Measurements from ENCODE around the gene SMIM24. TPM values are rescaled to one million over a fixed set of nuclear protein-coding genes. Genes with fewer than 3 reads are reported as not detected.

Gene SMIM24
- total and polyA plus RNA-seq, 2 donors (not counting 1 experiment from before 2014, with no cell fraction given), result not detected

DNA sequence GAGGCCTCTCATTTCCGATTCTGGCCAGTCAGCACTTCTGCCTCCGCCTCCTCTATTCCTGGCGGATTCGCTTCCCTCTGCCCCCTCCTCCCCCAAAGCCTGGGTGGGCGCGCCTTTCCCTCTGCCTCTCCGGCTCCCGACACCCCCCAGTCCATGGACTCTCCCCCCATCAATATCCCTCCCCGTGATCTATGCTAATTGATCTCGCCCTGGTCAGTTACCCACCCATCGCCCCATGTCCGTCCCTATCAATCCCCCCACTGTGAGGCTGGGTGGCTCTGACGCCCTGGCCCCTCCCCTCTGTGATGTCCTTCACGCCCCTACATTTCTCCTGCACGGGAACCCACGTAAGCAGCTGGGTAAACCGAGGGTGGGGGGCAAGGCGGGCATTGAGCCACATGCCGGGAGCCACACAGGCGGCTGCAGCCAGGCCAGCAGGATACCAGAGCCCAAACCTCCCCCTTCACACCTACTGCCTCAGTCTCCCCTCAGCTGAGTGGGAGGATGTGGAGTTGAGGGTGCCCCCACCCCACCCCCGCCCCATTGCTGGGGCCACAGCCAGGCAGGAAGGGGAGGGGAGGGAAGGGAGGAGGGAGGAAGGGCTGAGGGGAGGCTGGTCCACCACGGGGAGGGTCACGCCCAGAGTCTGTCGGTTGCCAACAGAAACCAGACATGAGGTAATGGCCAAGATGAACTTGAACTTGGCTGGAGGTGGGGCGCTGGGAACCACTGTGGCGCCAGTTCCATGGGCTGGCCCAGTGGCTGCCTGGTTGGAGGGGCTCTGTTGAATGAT, 21.0 kb downstream of the SMIM24 start:
- Histone ChIP-seq H3K36me3 (replicated peaks in 1 of 2; ENCODE audit: control extremely low read depth in 1 of 2, control insufficient read depth in 1 of 2, extremely low read depth in 1 of 2, insufficient read depth in 2 of 2, low read length in 1 of 2) (peaks cover 0 to 2% of the 10 kb centered on the region in 2 experiments), H3K79me2 (ENCODE audit: control insufficient read depth, insufficient read depth, low read length) (no peaks in the 10 kb centered on the region), H3K9ac (ENCODE audit: low read length) (no peak overlapping the region), H3K4me1 (ENCODE audit: control insufficient read depth in 2 of 2, insufficient read depth in 2 of 2, low read length in 2 of 2) (no peaks in the 10 kb centered on the region), H3K27me3 (replicated peaks in 1 of 4; ENCODE audit: control extremely low read depth in 1 of 4, control insufficient read depth in 3 of 4, insufficient read depth in 4 of 4, low read length in 3 of 4) (no peaks in the 10 kb centered on the region), H2AFZ (ENCODE audit: insufficient read depth, low read depth, low read length, poor library complexity, severe bottlenecking) (no peak overlapping the region), H3K4me3 (ENCODE audit: control extremely low read depth in 1 of 5, extremely low read depth in 1 of 5, insufficient read depth in 1 of 5, low read depth in 2 of 5, low read length in 4 of 5) (no peak overlapping the region), H4K20me1 (ENCODE audit: control insufficient read depth, insufficient read depth, low read length, poor library complexity, severe bottlenecking) (no peaks in the 10 kb centered on the region), H3K9me3 (ENCODE audit: control extremely low read depth in 1 of 3, control insufficient read depth in 2 of 3, insufficient read depth in 1 of 3, low read length in 2 of 3) (no peaks in the 10 kb centered on the region), H3K4me2 (replicated peaks; ENCODE audit: low read depth, low read length, poor library complexity, severe bottlenecking) (no peak overlapping the region), H3K27ac (ENCODE audit: low read length in 2 of 2) (no peak overlapping the region)
- ATAC-seq (ENCODE audit: low read depth), result no peak
- DNase-seq, result no peak
- no peaks in the 10 kb centered on the region for H3K9me3 Mint-ChIP-seq (ENCODE audit: insufficient read depth)
- ChIA-PET POLR2A (no interaction called here), CTCF (no interaction called here)
- WGBS (ENCODE audit: insufficient coverage), result 85% methylated on average over 17 of the region's 26 CpGs
- no peaks in the 10 kb centered on the region for H3K27me3 Mint-ChIP-seq
- no peak overlapping the region for H3K27ac Mint-ChIP-seq
- intact Hi-C loops (cut with micrococcal nuclease), result no loop called here
- TF ChIP-seq EZH2 (IDR thresholded peaks at IDR 0.05; ENCODE audit: borderline replicate concordance, insufficient read depth, low read depth, low read length, poor library complexity, severe bottlenecking), result no peak
- TF ChIP-seq, protein P1, sequence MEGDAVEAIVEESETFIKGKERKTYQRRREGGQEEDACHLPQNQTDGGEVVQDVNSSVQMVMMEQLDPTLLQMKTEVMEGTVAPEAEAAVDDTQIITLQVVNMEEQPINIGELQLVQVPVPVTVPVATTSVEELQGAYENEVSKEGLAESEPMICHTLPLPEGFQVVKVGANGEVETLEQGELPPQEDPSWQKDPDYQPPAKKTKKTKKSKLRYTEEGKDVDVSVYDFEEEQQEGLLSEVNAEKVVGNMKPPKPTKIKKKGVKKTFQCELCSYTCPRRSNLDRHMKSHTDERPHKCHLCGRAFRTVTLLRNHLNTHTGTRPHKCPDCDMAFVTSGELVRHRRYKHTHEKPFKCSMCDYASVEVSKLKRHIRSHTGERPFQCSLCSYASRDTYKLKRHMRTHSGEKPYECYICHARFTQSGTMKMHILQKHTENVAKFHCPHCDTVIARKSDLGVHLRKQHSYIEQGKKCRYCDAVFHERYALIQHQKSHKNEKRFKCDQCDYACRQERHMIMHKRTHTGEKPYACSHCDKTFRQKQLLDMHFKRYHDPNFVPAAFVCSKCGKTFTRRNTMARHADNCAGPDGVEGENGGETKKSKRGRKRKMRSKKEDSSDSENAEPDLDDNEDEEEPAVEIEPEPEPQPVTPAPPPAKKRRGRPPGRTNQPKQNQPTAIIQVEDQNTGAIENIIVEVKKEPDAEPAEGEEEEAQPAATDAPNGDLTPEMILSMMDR (IDR thresholded peaks at IDR 0.05), result no peak
- no peaks in the 10 kb centered on the region for H3K4me1 Mint-ChIP-seq
- no peak overlapping the region for H3K4me3 Mint-ChIP-seq

DNA sequence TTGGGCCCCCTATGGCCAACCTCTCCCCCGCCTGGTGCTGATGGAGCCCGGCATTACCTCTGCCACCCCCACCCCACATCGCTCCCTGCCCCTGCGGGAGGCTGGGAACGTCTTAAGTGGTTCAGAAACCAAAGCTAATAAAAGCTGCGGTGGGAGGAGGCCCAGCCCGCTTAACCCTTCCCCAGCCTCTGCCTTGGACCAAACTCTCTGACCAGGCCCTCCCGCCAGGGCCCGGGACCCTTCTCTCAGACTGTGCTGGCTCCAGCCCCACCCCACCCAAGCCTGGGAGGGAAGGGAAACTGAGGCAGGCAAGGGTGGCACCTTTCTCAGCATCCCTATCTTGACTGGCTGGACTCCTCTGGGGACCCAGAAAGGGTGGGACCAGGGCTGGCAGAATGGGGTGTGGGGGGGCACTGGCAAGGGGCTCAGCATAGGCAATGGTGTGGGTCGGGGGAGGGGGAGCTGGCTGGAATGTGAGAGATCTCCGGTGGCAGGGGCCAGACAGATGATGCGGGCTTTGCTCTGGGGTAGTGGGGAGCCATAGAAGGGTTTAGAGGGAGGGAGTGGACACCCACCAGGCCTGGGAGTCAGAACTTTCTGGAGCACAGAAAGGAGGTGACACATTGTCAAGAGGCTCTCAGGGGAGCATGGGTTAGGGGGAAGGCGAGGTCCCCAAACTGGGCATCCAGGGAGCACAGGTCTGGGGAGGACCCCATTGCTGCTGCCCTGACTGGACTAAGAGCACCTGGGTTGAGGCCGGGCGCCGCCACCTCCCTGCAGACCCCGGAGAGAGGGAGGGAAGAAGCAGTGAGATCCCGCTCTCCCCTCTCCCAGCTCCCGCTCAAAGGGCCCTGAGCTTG, 21.9 kb downstream of the SMIM24 start:
- Histone ChIP-seq H3K4me1 (ENCODE audit: control insufficient read depth in 2 of 2, insufficient read depth in 2 of 2, low read length in 2 of 2) (no peaks in the 10 kb centered on the region), H2AFZ (ENCODE audit: insufficient read depth, low read depth, low read length, poor library complexity, severe bottlenecking) (no peak overlapping the region), H3K4me3 (ENCODE audit: control extremely low read depth in 1 of 5, extremely low read depth in 1 of 5, insufficient read depth in 1 of 5, low read depth in 2 of 5, low read length in 4 of 5) (no peak overlapping the region), H3K79me2 (ENCODE audit: control insufficient read depth, insufficient read depth, low read length) (no peaks in the 10 kb centered on the region), H3K9me3 (ENCODE audit: control extremely low read depth in 1 of 3, control insufficient read depth in 2 of 3, insufficient read depth in 1 of 3, low read length in 2 of 3) (no peaks in the 10 kb centered on the region), H3K27ac (ENCODE audit: low read length in 2 of 2) (no peak overlapping the region), H3K27me3 (replicated peaks in 1 of 4; ENCODE audit: control extremely low read depth in 1 of 4, control insufficient read depth in 3 of 4, insufficient read depth in 4 of 4, low read length in 3 of 4) (no peaks in the 10 kb centered on the region), H4K20me1 (ENCODE audit: control insufficient read depth, insufficient read depth, low read length, poor library complexity, severe bottlenecking) (no peaks in the 10 kb centered on the region), H3K36me3 (replicated peaks in 1 of 2; ENCODE audit: control extremely low read depth in 1 of 2, control insufficient read depth in 1 of 2, extremely low read depth in 1 of 2, insufficient read depth in 2 of 2, low read length in 1 of 2) (peaks cover 0 to 6% of the 10 kb centered on the region in 2 experiments), H3K4me2 (replicated peaks; ENCODE audit: low read depth, low read length, poor library complexity, severe bottlenecking) (no peak overlapping the region), H3K9ac (ENCODE audit: low read length) (no peak overlapping the region)
- intact Hi-C loops (cut with micrococcal nuclease), result no loop called here
- Mint-ChIP-seq H3K27me3 (no peaks in the 10 kb centered on the region), H3K4me1 (no peaks in the 10 kb centered on the region), H3K27ac (no peak overlapping the region), H3K9me3 (ENCODE audit: insufficient read depth) (no peaks in the 10 kb centered on the region), H3K4me3 (no peak overlapping the region)
- TF ChIP-seq, protein P1 (IDR thresholded peaks at IDR 0.05), result no peak
- TF ChIP-seq EZH2 (IDR thresholded peaks at IDR 0.05; ENCODE audit: borderline replicate concordance, insufficient read depth, low read depth, low read length, poor library complexity, severe bottlenecking), result no peak
- DNase-seq, result no peak
- WGBS (ENCODE audit: insufficient coverage), result 73% methylated on average over 8 of the region's 19 CpGs
- POLR2A ChIA-PET, result no interaction called here
- ATAC-seq (ENCODE audit: low read depth), result no peak
- CTCF ChIA-PET, result no interaction called here

Data from B cell (primary cell).